NCI-H187 treated with DMSO at 0.1 percent for 48 hours (cell line): ENCODE measurements around the gene FTCD.
"Not testable (repeated sequence)": the region's sequence is repeated elsewhere in the genome, so short reads cannot be mapped to it uniquely, and the experiment has no call there.

Experiments used
- DNase-seq: peaks from one replicate; lab custom pipeline; 2025; lab: John Stamatoyannopoulos, UW

FTCD gene

GRCh38 chr21:46171996-46172862 lies 16.9 kb upstream of the FTCD start:
- DNase-seq: no peak

GRCh38 chr21:46171585-46171984 lies 16.2 kb upstream of the FTCD start:
- DNase-seq: no peak

GRCh38 chr21:46170436-46171193 lies 15.2 kb upstream of the FTCD start:
- DNase-seq: not testable (repeated sequence)

GRCh38 chr21:46168659-46169386 lies 13.4 kb upstream of the FTCD start:
- no peak for DNase-seq

GRCh38 chr21:46168238-46168637 lies 12.9 kb upstream of the FTCD start:
- DNase-seq: no peak

GRCh38 chr21:46165098-46165497 lies 9.7 kb upstream of the FTCD start:
- no peak for DNase-seq

GRCh38 chr21:46163380-46163779 lies 8.0 kb upstream of the FTCD start:
- DNase-seq: no peak

GRCh38 chr21:46161633-46162592 lies 6.5 kb upstream of the FTCD start:
- DNase-seq: no peak

GRCh38 chr21:46160907-46161632 lies 5.7 kb upstream of the FTCD start:
- DNase-seq: no peak

- no peak for DNase-seq
Observed at GRCh38 chr21:46160657-46160906, 5.2 kb upstream of the FTCD start.

GRCh38 chr21:46159841-46160656 lies 4.7 kb upstream of the FTCD start:
- DNase-seq: no peak

GRCh38 chr21:46159390-46159789 lies 4.0 kb upstream of the FTCD start:
- DNase-seq: no peak

GRCh38 chr21:46158666-46159300 lies 3.4 kb upstream of the FTCD start:
- DNase-seq: no peak

GRCh38 chr21:46157987-46158451 lies 2.6 kb upstream of the FTCD start:
- no peak for DNase-seq

GRCh38 chr21:46157396-46157986 lies 2.1 kb upstream of the FTCD start:
- no peak for DNase-seq

- no peak for DNase-seq
Observed at GRCh38 chr21:46156678-46157077, 1.3 kb upstream of the FTCD start.

- DNase-seq: no peak
Observed at GRCh38 chr21:46156378-46156645, 933 bp upstream of the FTCD start.

GRCh38 chr21:46154955-46155513 lies 345 bp downstream of the FTCD start:
- DNase-seq: no peak
